Stimulated activated CD4-positive, alpha-beta T cell treated with anti-CD3 and anti-CD28 coated beads, Interleukin-12 subunit alpha, Interleukin-12 subunit beta, amount 100 ng/mL, for 48 hours (primary cell): ENCODE measurements around the gene AVPI1.
"Not testable (repeated sequence)": the region's sequence is repeated elsewhere in the genome, so short reads cannot be mapped to it uniquely, and the experiment has no call there.

Source experiments
- DNase-seq, 3 donors: peaks; one replicate each; pipeline ENCODE4 v3.0.0-alpha.2; 2020; ENCODE audit warnings: low read depth in 2 of 3, low spot score in 1 of 3

The AVPI1 gene

GRCh38 chr10:97640868-97641811, 45.9 kb downstream of the AVPI1 start:
- peak in 2 of 3 donors; percentile 4 to 8 for DNase-seq

GRCh38 chr10:97640174-97640867, 46.7 kb downstream of the AVPI1 start, which contains the start of gene PI4K2A:
TSS of gene PI4K2A (plus strand) at chr10:97640671. CDS start at chr10:97640743, 72 bp downstream.
- peak; percentile 98 to 99 (median 99) for DNase-seq

GRCh38 chr10:97639090-97639489, 48.0 kb downstream of the AVPI1 start:
- DNase-seq: not testable (repeated sequence)

- no peak for DNase-seq
Observed at GRCh38 chr10:97635577-97635976, 51.5 kb downstream of the AVPI1 start.

- peak in 1 of 3 donors; percentile 2 for DNase-seq
Observed at GRCh38 chr10:97633921-97634320, 53.1 kb downstream of the AVPI1 start.

GRCh38 chr10:97632949-97633884, 53.8 kb downstream of the AVPI1 start, which contains the start of gene MORN4:
TSS of gene MORN4 (minus strand) at chr10:97633500. CDS start at chr10:97619653, 13,847 bp downstream.
- DNase-seq: peak; percentile 84 to 88 (median 86)

- DNase-seq: no peak
Observed at GRCh38 chr10:97631098-97631497, 55.9 kb downstream of the AVPI1 start.

GRCh38 chr10:97629289-97629688, 57.8 kb downstream of the AVPI1 start:
- DNase-seq: no peak

- no peak for DNase-seq
Observed at GRCh38 chr10:97628228-97628627, 58.8 kb downstream of the AVPI1 start.

GRCh38 chr10:97627731-97628130, 59.3 kb downstream of the AVPI1 start:
- DNase-seq: no peak
